Neural progenitor cell (in vitro differentiated cells): ENCODE data around the gene CCDC177. TPM values are rescaled to one million over a fixed set of nuclear protein-coding genes. Genes with fewer than 3 reads are reported as not detected.
A peak's percentile ranks its signal among the peaks of the same experiment; 100 is the strongest.

Source experiments
- DNase-seq: peaks from one replicate; pipeline ENCODE4 v3.0.0-alpha.2; 2016; ENCODE audit warnings: low spot score
- H2AFZ ChIP-seq: fragments of 200-600 bp; sonication (generic); replicated peaks from 2 replicates; pipeline ENCODE4 v1.6.1; 2016; ENCODE audit warnings: antibody characterized with exemption
- H3F3A ChIP-seq: fragments of 200-600 bp; sonication (generic); 2 replicates; pipeline ENCODE4 v1.6.1; 2016; ENCODE audit warnings: antibody characterized with exemption, low read depth
- H3K27ac ChIP-seq: fragments of 200-600 bp; sonication (generic); 2 replicates; pipeline ENCODE4 v1.5.1; 2016; ENCODE audit warnings: mild to moderate bottlenecking
- H3K27me3 ChIP-seq: fragments of 200-600 bp; sonication (generic); 2 replicates; pipeline ENCODE4 v1.6.1; 2016; ENCODE audit warnings: mild to moderate bottlenecking, moderate library complexity
- H3K36me3 ChIP-seq: fragments of 200-600 bp; sonication (generic); 2 replicates; pipeline ENCODE4 v1.5.1; 2016
- H3K4me1 ChIP-seq: fragments of 200-600 bp; sonication (generic); 2 replicates; pipeline ENCODE4 v1.6.1; 2016; ENCODE audit warnings: mixed run types
- H3K4me2 ChIP-seq: fragments of 200-600 bp; sonication (generic); 2 replicates; pipeline ENCODE4 v1.6.1; 2016
- H3K4me3 ChIP-seq: fragments of 200-600 bp; sonication (generic); 2 replicates; pipeline ENCODE4 v1.5.1; 2016
- H3K79me2 ChIP-seq: fragments of 200-600 bp; sonication (generic); 2 replicates; pipeline ENCODE4 v1.6.1; 2016; ENCODE audit warnings: low read depth
- H3K9ac ChIP-seq: fragments of 200-600 bp; sonication (generic); 2 replicates; pipeline ENCODE4 v1.6.1; 2016
- H3K9me3 ChIP-seq: fragments of 200-600 bp; sonication (generic); 2 replicates; pipeline ENCODE4 v1.5.1; 2016; ENCODE audit warnings: low read depth
- H4K20me1 ChIP-seq: fragments of 200-600 bp; sonication (generic); 2 replicates; pipeline ENCODE4 v1.6.1; 2016; ENCODE audit warnings: low read depth
- H3K27ac Mint-ChIP-seq: 3 replicates; pipeline ENCODE4 v1.8.0; 2021; ENCODE audit warnings: mixed read lengths
- H3K27me3 Mint-ChIP-seq: 2 replicates; pipeline ENCODE4 v1.8.0; 2022; ENCODE audit warnings: low read depth, mild to moderate bottlenecking, inconsistent platforms, moderate library complexity, mixed read lengths; ENCODE audit not compliant: insufficient read depth
- H3K36me3 Mint-ChIP-seq: 3 replicates; pipeline ENCODE4 v1.8.0; 2021; ENCODE audit warnings: mixed read lengths
- H3K4me1 Mint-ChIP-seq: 3 replicates; pipeline ENCODE4 v1.8.0; 2021; ENCODE audit warnings: mixed read lengths
- H3K4me3 Mint-ChIP-seq: 3 replicates; pipeline ENCODE4 v1.8.0; 2021; ENCODE audit warnings: mild to moderate bottlenecking, moderate library complexity, mixed read lengths
- H3K9me3 Mint-ChIP-seq: 3 replicates; pipeline ENCODE4 v1.8.0; 2020; ENCODE audit warnings: mixed read lengths
- CTCF ChIP-seq: fragments of 200-600 bp; sonication (generic); IDR thresholded peaks from 2 replicates; pipeline ENCODE4 v1.5.1; 2017; ENCODE audit warnings: antibody characterized with exemption, mild to moderate bottlenecking
- EZH2 ChIP-seq: fragments of 200-600 bp; sonication (generic); IDR thresholded peaks from 2 replicates; pipeline ENCODE4 v1.6.1; 2017; ENCODE audit warnings: antibody characterized with exemption, mild to moderate bottlenecking, moderate library complexity
- EZH2phosphoT487 ChIP-seq: fragments of 200-600 bp; sonication (generic); IDR thresholded peaks from 2 replicates; pipeline ENCODE4 v1.6.1; 2017; ENCODE audit warnings: antibody characterized with exemption
- total RNA-seq: library from RNA; depleted of rRNA; stranded (reverse); fragments of >200 nt; gene quantifications from 2 replicates; pipeline ENCODE4 v1.2.3, GENCODE V29; 2015; ENCODE audit warnings: low replicate concordance

Gene CCDC177
- total RNA-seq, 1 donor from 2014 or later: 8.6 TPM

DNA sequence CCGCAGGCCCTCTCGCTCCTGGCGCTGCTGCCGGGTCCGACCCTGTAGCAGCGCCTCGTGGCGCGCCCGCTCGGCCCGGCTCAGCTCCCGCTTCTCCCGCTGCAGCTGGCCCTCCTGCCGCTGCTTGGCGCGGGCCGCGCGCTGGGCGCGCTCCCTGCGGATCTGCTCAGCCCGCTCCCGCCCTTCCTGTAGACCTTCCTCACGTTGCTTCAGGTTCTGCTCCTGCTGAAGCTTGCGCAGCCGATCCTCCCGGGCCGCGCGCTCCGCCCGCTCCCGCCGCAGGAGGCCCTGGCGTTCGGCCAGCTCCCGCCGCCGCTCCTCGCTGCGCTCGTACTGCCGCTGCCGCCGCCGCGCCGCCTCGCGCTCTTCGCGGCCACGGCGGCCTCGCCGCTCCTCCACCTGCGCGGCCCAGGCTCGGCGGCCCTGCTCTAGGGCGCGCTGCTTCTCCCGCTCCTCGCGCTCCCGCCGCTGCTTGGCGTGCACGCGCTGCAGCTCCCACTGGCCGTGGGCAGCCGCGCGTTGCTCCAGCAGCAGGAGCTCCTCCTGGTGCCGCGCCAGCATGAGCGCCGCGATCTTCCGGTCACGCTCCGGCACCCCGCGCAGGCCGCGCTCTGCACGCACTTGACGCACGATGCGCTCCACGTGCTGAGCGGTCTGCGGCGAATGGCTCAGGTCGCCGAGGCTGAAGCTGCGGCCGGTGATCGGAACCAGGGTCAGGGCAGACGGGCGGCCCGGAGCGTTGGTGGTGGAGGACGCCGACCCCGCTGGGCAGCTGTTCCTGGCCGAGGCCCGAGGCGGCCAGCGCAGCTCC, 2.4 kb downstream of the CCDC177 start:
- H3K9me3 Mint-ChIP-seq: peaks cover 8% of the 10 kb centered on the region
- Histone ChIP-seq H3K27ac (no peak overlapping the region), H3K36me3 (peaks cover 17% of the 10 kb centered on the region), H3K9me3 (no peaks in the 10 kb centered on the region), H3F3A (peaks cover 41% of the 10 kb centered on the region), H3K4me3 (no peak overlapping the region), H3K4me1 (peaks cover 8% of the 10 kb centered on the region), H3K27me3 (no peaks in the 10 kb centered on the region), H2AFZ (no peak overlapping the region), H3K9ac (no peak overlapping the region), H3K4me2 (no peak overlapping the region), H3K79me2 (peaks cover 28% of the 10 kb centered on the region), H4K20me1 (no peaks in the 10 kb centered on the region)
- DNase-seq: no peak
- no peak overlapping the region for H3K27ac Mint-ChIP-seq
- TF ChIP-seq EZH2 (no peak), EZH2phosphoT487 (no peak), CTCF (no peak)
- peaks cover 3% of the 10 kb centered on the region for H3K27me3 Mint-ChIP-seq
- H3K4me1 Mint-ChIP-seq: peaks cover 11% of the 10 kb centered on the region
- peaks cover 24% of the 10 kb centered on the region for H3K36me3 Mint-ChIP-seq
- no peak overlapping the region for H3K4me3 Mint-ChIP-seq

DNA sequence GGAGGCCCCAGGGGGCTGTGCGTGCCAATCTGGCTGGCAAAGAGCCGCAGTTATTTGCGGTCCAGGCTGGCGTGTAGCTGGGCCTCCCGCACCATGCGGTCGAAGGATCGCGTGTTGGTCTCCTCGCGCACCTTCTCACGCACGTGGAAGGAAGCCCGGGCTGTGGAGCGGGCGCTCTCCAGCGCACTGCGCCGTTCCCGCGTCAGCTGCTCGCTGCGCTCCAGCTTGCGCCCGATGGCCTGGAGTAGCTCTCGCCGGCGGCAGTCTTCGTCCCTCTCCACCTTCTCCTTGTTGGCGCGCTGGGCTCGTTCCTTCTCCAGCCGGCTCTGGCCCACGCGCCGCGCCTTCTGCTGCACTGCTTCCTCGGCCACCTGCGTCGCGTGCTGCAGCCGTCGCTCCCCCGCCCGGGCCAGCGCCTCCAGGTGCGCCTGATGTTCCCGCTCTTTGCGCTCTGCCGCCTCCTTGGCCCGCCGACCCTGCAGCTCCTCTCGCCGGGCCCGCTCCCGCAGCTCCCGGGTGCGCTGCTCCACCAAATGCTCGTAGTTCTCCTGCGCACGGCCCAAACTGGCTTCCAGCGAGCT, 3.1 kb downstream of the CCDC177 start:
- H3K27ac Mint-ChIP-seq: no peak overlapping the region
- Histone ChIP-seq H4K20me1 (no peaks in the 10 kb centered on the region), H3K27ac (no peak overlapping the region), H3K4me2 (no peak overlapping the region), H3K79me2 (peaks cover 28% of the 10 kb centered on the region), H3K27me3 (no peaks in the 10 kb centered on the region), H2AFZ (no peak overlapping the region), H3K4me1 (peaks cover 8% of the 10 kb centered on the region), H3K9ac (no peak overlapping the region), H3K9me3 (no peaks in the 10 kb centered on the region), H3K36me3 (peaks cover 17% of the 10 kb centered on the region), H3F3A (peaks cover 41% of the 10 kb centered on the region), H3K4me3 (no peak overlapping the region)
- peaks cover 8% of the 10 kb centered on the region for H3K9me3 Mint-ChIP-seq
- H3K27me3 Mint-ChIP-seq: peaks cover 3% of the 10 kb centered on the region
- TF ChIP-seq EZH2 (no peak), EZH2phosphoT487 (no peak), CTCF (no peak)
- DNase-seq: no peak
- peaks cover 11% of the 10 kb centered on the region for H3K4me1 Mint-ChIP-seq
- no peak overlapping the region for H3K4me3 Mint-ChIP-seq
- peaks cover 24% of the 10 kb centered on the region for H3K36me3 Mint-ChIP-seq

DNA sequence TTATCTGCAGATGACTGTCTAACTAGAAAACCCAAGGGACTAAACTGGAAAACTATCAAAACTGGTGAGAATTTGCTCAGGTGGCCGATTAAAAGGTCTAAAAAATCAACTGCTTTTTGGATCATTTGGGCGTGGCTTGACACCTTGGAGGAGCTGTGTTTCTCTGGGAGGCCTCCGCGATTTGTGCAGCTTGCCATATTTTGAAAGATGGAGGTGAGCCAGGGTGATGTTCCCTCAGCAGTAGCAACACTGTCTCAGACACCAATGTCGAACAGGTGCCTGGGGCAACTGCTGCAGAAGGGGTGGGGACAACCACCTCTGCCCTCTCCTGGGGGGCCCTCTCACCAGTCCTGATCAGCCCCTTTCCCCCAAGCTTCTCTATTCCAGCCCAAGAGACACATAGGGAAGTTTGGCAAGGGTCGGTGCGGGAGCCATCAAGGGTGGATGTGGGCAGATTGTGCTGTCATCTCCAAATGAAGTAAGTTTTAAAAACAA, 3.8 kb downstream of the CCDC177 start:
- Histone ChIP-seq H3K9me3 (no peaks in the 10 kb centered on the region), H4K20me1 (no peaks in the 10 kb centered on the region), H2AFZ (no peak overlapping the region), H3K4me2 (no peak overlapping the region), H3K36me3 (peaks cover 17% of the 10 kb centered on the region), H3K4me1 (peaks cover 8% of the 10 kb centered on the region), H3K4me3 (no peak overlapping the region), H3F3A (peaks cover 41% of the 10 kb centered on the region), H3K9ac (no peak overlapping the region), H3K79me2 (peaks cover 28% of the 10 kb centered on the region), H3K27ac (no peak overlapping the region), H3K27me3 (no peaks in the 10 kb centered on the region)
- Mint-ChIP-seq H3K27ac (no peak overlapping the region), H3K4me3 (peak overlapping the region; percentile 65), H3K9me3 (peaks cover 8% of the 10 kb centered on the region), H3K4me1 (peaks cover 11% of the 10 kb centered on the region), H3K36me3 (peaks cover 24% of the 10 kb centered on the region), H3K27me3 (peaks cover 3% of the 10 kb centered on the region)
- no peak for DNase-seq
- TF ChIP-seq CTCF: no peak
- no peak for TF ChIP-seq EZH2phosphoT487
- TF ChIP-seq EZH2: no peak
